PFSK-1 (cell line): Measurements from ENCODE around the gene FAM184A.

Source experiments
- FOXP2 ChIP-seq: optimal IDR thresholded peaks from 2 replicates; pipeline ENCODE3; 2011; ENCODE audit warnings: borderline replicate concordance, control low read depth, inconsistent platforms; ENCODE audit not compliant: insufficient read depth; ENCODE audit errors: extremely low read length, extremely low read depth
- POLR2AphosphoS5 ChIP-seq: IDR thresholded peaks from 2 replicates; pipeline ENCODE4 v1.6.1; 2012; ENCODE audit warnings: low read depth, mild to moderate bottlenecking, control low read depth, low read length, moderate library complexity
- SIN3A ChIP-seq: IDR thresholded peaks from 2 replicates; pipeline ENCODE4 v1.6.1; 2012; ENCODE audit warnings: mild to moderate bottlenecking, low read length, moderate library complexity, borderline replicate concordance; ENCODE audit not compliant: insufficient read depth
- TAF1 ChIP-seq: IDR thresholded peaks from 2 replicates; pipeline ENCODE4 v1.6.1; 2012; ENCODE audit warnings: low read length, control low read depth, borderline replicate concordance; ENCODE audit not compliant: insufficient read depth
- TF ChIP-seq, protein P1 (sequence below), 2 experiments: IDR thresholded peaks; 2 replicates each; pipeline versions ENCODE4 v1.6.1 to v1.8.0; 2011 to 2012; ENCODE audit warnings: low read depth in 2 of 2, low read length in 2 of 2, control low read depth in 1 of 2, inconsistent platforms in 1 of 2, mild to moderate bottlenecking in 1 of 2, moderate library complexity in 1 of 2; ENCODE audit not compliant: insufficient read depth in 1 of 2

The FAM184A gene

DNA sequence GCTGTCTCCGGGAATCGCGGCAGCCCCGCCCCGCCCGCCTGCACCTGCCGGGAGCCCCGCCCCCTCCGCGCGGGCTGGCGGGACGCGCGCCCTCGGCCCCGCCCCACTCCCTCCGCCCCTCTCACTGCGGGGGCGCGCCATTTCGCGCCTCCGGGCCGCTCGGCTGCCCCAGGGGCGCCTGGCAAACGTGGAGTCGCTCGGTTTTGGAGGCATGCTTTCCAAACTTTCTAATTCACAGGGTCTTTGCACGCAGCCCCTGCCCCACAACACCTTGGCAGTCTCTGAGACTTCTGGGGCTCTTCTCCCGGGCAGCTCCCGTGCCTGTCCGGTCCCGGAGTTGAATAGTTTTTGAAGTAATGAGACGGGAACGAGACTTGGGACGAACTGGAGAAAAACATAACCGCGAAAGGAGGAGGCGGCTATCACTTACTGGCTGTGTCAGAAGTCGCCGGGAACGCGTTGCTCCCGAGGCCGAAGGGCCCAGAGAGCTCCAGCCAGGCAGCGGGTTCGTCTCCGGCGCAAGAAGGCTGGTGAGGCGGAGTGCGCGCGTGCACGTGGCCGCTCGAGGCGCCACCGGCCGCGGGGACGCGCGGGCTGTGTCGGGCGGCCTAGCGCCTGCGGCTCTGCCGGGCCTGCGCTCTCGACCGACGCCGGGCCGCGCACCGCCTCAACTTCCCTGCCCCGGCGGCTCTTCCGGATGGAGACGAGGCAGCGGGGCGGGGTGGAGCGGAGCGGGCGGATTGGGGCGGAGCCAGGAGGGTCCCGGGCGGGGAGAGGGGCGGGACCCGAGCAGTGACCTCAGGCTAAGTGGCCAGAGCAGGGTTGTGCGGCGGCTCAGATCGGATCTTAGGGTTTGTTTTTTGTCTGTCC, 143.8 kb downstream of the FAM184A start, which contains the start of gene MCM9:
Gene MCM9 (minus strand): TSS at position 699 of the 870 bp plus-strand sequence. CDS start 3,436 bp downstream, outside the sequence.
- 0 out of 2 replicates have a peak, but pooled peaks have one; percentile 26 for TF ChIP-seq SIN3A
- TF ChIP-seq, protein P1, sequence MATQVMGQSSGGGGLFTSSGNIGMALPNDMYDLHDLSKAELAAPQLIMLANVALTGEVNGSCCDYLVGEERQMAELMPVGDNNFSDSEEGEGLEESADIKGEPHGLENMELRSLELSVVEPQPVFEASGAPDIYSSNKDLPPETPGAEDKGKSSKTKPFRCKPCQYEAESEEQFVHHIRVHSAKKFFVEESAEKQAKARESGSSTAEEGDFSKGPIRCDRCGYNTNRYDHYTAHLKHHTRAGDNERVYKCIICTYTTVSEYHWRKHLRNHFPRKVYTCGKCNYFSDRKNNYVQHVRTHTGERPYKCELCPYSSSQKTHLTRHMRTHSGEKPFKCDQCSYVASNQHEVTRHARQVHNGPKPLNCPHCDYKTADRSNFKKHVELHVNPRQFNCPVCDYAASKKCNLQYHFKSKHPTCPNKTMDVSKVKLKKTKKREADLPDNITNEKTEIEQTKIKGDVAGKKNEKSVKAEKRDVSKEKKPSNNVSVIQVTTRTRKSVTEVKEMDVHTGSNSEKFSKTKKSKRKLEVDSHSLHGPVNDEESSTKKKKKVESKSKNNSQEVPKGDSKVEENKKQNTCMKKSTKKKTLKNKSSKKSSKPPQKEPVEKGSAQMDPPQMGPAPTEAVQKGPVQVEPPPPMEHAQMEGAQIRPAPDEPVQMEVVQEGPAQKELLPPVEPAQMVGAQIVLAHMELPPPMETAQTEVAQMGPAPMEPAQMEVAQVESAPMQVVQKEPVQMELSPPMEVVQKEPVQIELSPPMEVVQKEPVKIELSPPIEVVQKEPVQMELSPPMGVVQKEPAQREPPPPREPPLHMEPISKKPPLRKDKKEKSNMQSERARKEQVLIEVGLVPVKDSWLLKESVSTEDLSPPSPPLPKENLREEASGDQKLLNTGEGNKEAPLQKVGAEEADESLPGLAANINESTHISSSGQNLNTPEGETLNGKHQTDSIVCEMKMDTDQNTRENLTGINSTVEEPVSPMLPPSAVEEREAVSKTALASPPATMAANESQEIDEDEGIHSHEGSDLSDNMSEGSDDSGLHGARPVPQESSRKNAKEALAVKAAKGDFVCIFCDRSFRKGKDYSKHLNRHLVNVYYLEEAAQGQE (IDR thresholded peaks at IDR 0.05; ENCODE audit: insufficient read depth in 1 of 2, low read depth in 2 of 2, low read length in 2 of 2), result 0 out of 4 replicates have a peak, but pooled peaks of 1 of the 2 experiments have one; percentile 28
- TF ChIP-seq TAF1, result no peak
- TF ChIP-seq FOXP2, result peak; percentile 54
- TF ChIP-seq POLR2AphosphoS5, result 0 out of 2 replicates have a peak, but pooled peaks have one; percentile 25

GRCh38 chr6:118933855-118934460, 144.5 kb downstream of the FAM184A start:
- TF ChIP-seq TAF1 (no peak), FOXP2 (no peak)

GRCh38 chr6:118932421-118932820, 146.0 kb downstream of the FAM184A start:
- TF ChIP-seq TAF1 (no peak), FOXP2 (no peak), POLR2AphosphoS5 (no peak), SIN3A (no peak)
- TF ChIP-seq, protein P1 (IDR thresholded peaks at IDR 0.05; ENCODE audit: insufficient read depth in 1 of 2, low read depth in 2 of 2, low read length in 2 of 2), result no peak

- TF ChIP-seq POLR2AphosphoS5, result no peak
These were observed 147.0 kb downstream of the FAM184A start for GRCh38 chr6:118931436-118931835.

GRCh38 chr6:118930680-118931079, 147.8 kb downstream of the FAM184A start:
- TF ChIP-seq POLR2AphosphoS5, result no peak
- no peak for TF ChIP-seq TAF1
- TF ChIP-seq SIN3A, result no peak
- TF ChIP-seq, protein P1 (IDR thresholded peaks at IDR 0.05; ENCODE audit: insufficient read depth in 1 of 2, low read depth in 2 of 2, low read length in 2 of 2), result no peak
- TF ChIP-seq FOXP2, result no peak

GRCh38 chr6:118923035-118923434, 155.4 kb downstream of the FAM184A start:
- no peak for TF ChIP-seq TAF1
- TF ChIP-seq SIN3A, result no peak
- no peak for TF ChIP-seq FOXP2
